CD4-positive, alpha-beta memory T cell (primary cell): Measurements from ENCODE around the gene TBX2. TPM values are rescaled to one million over a fixed set of nuclear protein-coding genes. Genes with fewer than 3 reads are reported as not detected.

Experiments used
- CTCF ChIA-PET: fragments of 350-600 bp; sonication (Branson Sonifier 250); formaldehyde crosslinking; loops from one replicate; lab custom pipeline; 2021; ENCODE audit warnings: inconsistent platforms; ENCODE audit not compliant: partially characterized antibody; lab: Charles Lee
- POLR2A ChIA-PET: fragments of 350-600 bp; sonication (Branson Sonifier 250); formaldehyde crosslinking; loops from one replicate; lab custom pipeline; 2021; ENCODE audit not compliant: partially characterized antibody; lab: Charles Lee
- DNase-seq, 5 donors: peaks; one replicate each; pipeline versions ENCODE4 v3.0.0 to v3.0.0-alpha.2; 2020 to 2022; ENCODE audit warnings: mixed read lengths in 1 of 5
- H3K27ac ChIP-seq: one replicate; pipeline ENCODE4 v1.7.0; 2013; ENCODE audit warnings: low read depth, low read length
- H3K27me3 ChIP-seq: 2 replicates; pipeline ENCODE4 v1.7.0; 2013; ENCODE audit warnings: mild to moderate bottlenecking, low read length, moderate library complexity; ENCODE audit not compliant: insufficient read depth
- H3K36me3 ChIP-seq: 2 replicates; pipeline ENCODE4 v1.7.0; 2013; ENCODE audit warnings: mild to moderate bottlenecking, low read length, moderate library complexity; ENCODE audit not compliant: insufficient read depth
- H3K4me1 ChIP-seq: 2 replicates; pipeline ENCODE4 v1.7.0; 2013; ENCODE audit warnings: mild to moderate bottlenecking, low read length, moderate library complexity; ENCODE audit not compliant: insufficient read depth
- H3K4me3 ChIP-seq, 2 donors: one replicate each; pipeline ENCODE4 v1.7.0; 2013; ENCODE audit warnings: low read length in 2 of 2, mild to moderate bottlenecking in 1 of 2
- H3K9me3 ChIP-seq, 2 donors: one replicate each; pipeline ENCODE4 v1.7.0; 2013; ENCODE audit warnings: low read length in 2 of 2, control low read depth in 1 of 2; ENCODE audit not compliant: control insufficient read depth in 1 of 2
- H3K27ac Mint-ChIP-seq, 7 donors: one replicate each; pipeline ENCODE4 v1.8.0; 2020 to 2021; ENCODE audit warnings: mixed read lengths in 7 of 7, mild to moderate bottlenecking in 6 of 7, inconsistent platforms in 3 of 7, moderate library complexity in 3 of 7
- H3K27me3 Mint-ChIP-seq, 2 donors: one replicate each; pipeline ENCODE4 v1.8.0; 2020 to 2021; ENCODE audit warnings: mixed read lengths in 2 of 2
- H3K36me3 Mint-ChIP-seq, 2 donors: one replicate each; pipeline ENCODE4 v1.8.0; 2020 to 2021; ENCODE audit warnings: mixed read lengths in 2 of 2, inconsistent platforms in 1 of 2, mild to moderate bottlenecking in 1 of 2
- H3K4me1 Mint-ChIP-seq, 4 donors: one replicate each; pipeline ENCODE4 v1.8.0; 2020 to 2021; ENCODE audit warnings: mixed read lengths in 4 of 4, mild to moderate bottlenecking in 1 of 4
- H3K4me3 Mint-ChIP-seq, 8 donors: one replicate each; pipeline ENCODE4 v1.8.0; 2020 to 2021; ENCODE audit warnings: mixed read lengths in 8 of 8, mild to moderate bottlenecking in 7 of 8, moderate library complexity in 6 of 8, inconsistent platforms in 3 of 8
- H3K9me3 Mint-ChIP-seq, 8 donors: one replicate each; pipeline ENCODE4 v1.8.0; 2020 to 2021; ENCODE audit warnings: mixed read lengths in 8 of 8, mild to moderate bottlenecking in 5 of 8, inconsistent platforms in 3 of 8, moderate library complexity in 1 of 8
- intact Hi-C: fragments of 100-400 bp; cut with micrococcal nuclease; formaldehyde crosslinking; loops from one replicate; pipeline ENCODE4 v1.15.1; 2023
- polyA plus RNA-seq, 2 donors: library from polyadenylated mRNA; unstranded; fragments of 300-500 nt; fragmentation: Illumina TruSeq; gene quantifications; one replicate each; pipeline ENCODE4 v1.2.3, GENCODE V29; 2021
- total RNA-seq, 2 experiments: library from RNA; stranded (reverse); gene quantifications; one replicate each; pipeline ENCODE4 v1.2.3, GENCODE V29; 2021

The TBX2 gene
- total and polyA plus RNA-seq, 4 experiments from 2014 or later, result not detected

- no peak overlapping the region for H3K27ac ChIP-seq
- intact Hi-C loops, result loop anchor here (5.0 kb wide), 1 partner anchor 668 kb away; no protein-coding TSS in a partner anchor
- Mint-ChIP-seq H3K4me3 (no peak overlapping the region), H3K4me1 (peaks cover 0 to 5% (median 2%) of the 10 kb centered on the region in 4 donors), H3K36me3 (peaks cover 1 to 8% of the 10 kb centered on the region in 2 donors), H3K9me3 (no peaks in the 10 kb centered on the region), H3K27ac (no peak overlapping the region), H3K27me3 (peaks cover 4 to 14% of the 10 kb centered on the region in 2 donors)
- POLR2A ChIA-PET, result no interaction called here
- H3K4me3 ChIP-seq, result no peak overlapping the region
- no peak for DNase-seq
- no peaks in the 10 kb centered on the region for H3K36me3 ChIP-seq
- CTCF ChIA-PET, result interaction anchor here (0.7 to 3.1 kb wide), 11 partner anchors 9 to 670 kb away, joined by 3 to 13 read pairs (median 4); no protein-coding TSS in a partner anchor
- no peaks in the 10 kb centered on the region for H3K9me3 ChIP-seq
- no peaks in the 10 kb centered on the region for H3K27me3 ChIP-seq
- peaks cover 3% of the 10 kb centered on the region for H3K4me1 ChIP-seq
Measured at GRCh38 chr17:61390479-61390791, 9.2 kb upstream of the TBX2 start.

- H3K9me3 Mint-ChIP-seq, result no peaks in the 10 kb centered on the region
- no peak overlapping the region for H3K4me3 Mint-ChIP-seq
- peaks cover 0 to 5% (median 2%) of the 10 kb centered on the region in 4 donors for H3K4me1 Mint-ChIP-seq
- no peak overlapping the region for H3K27ac ChIP-seq
- H3K9me3 ChIP-seq, result no peaks in the 10 kb centered on the region
- peaks cover 3% of the 10 kb centered on the region for H3K4me1 ChIP-seq
- peaks cover 8 to 18% of the 10 kb centered on the region in 2 donors for H3K27me3 Mint-ChIP-seq
- no peaks in the 10 kb centered on the region for H3K36me3 ChIP-seq
- POLR2A ChIA-PET, result interaction anchor here (0.6 kb wide), 1 partner anchor 11 kb away, joined by 3 read pairs; no protein-coding TSS in a partner anchor
- intact Hi-C loops, result loop anchor here (5.0 kb wide), 1 partner anchor 669 kb away; no protein-coding TSS in a partner anchor
- H3K4me3 ChIP-seq, result no peak overlapping the region
- H3K36me3 Mint-ChIP-seq, result peaks cover 1 to 8% of the 10 kb centered on the region in 2 donors
- no peaks in the 10 kb centered on the region for H3K27me3 ChIP-seq
- CTCF ChIA-PET, result interaction anchor here (0.7 to 3.1 kb wide), 3 partner anchors 391 to 671 kb away, joined by 3 to 12 read pairs (median 3); no protein-coding TSS in a partner anchor
- DNase-seq, result no peak
- H3K27ac Mint-ChIP-seq, result peak overlapping the region in 1 of 7 donors; percentile 55
Measured at GRCh38 chr17:61391595-61392291, 7.9 kb upstream of the TBX2 start.

GRCh38 chr17:61392679-61393078, 7.0 kb upstream of the TBX2 start:
- Histone ChIP-seq H3K27me3 (peaks cover under 1% of the 10 kb centered on the region), H3K4me1 (peaks cover 7% of the 10 kb centered on the region), H3K4me3 (no peak overlapping the region), H3K27ac (no peak overlapping the region), H3K9me3 (no peaks in the 10 kb centered on the region), H3K36me3 (no peaks in the 10 kb centered on the region)
- Mint-ChIP-seq H3K9me3 (peaks cover 0 to 1% (median 0%) of the 10 kb centered on the region in 8 donors), H3K27me3 (peaks cover 10 to 20% of the 10 kb centered on the region in 2 donors), H3K4me3 (no peak overlapping the region), H3K36me3 (peaks cover 1 to 8% of the 10 kb centered on the region in 2 donors), H3K27ac (no peak overlapping the region), H3K4me1 (peaks cover 0 to 8% (median 4%) of the 10 kb centered on the region in 4 donors)
- DNase-seq, result no peak
- intact Hi-C loops, result loop anchor here (5.0 kb wide), 1 partner anchor 670 kb away; no protein-coding TSS in a partner anchor
- POLR2A ChIA-PET, result no interaction called here
- CTCF ChIA-PET, result no interaction called here

- H3K4me3 ChIP-seq, result no peak overlapping the region
- Mint-ChIP-seq H3K27ac (no peak overlapping the region), H3K4me3 (no peak overlapping the region), H3K36me3 (peaks cover 1 to 8% of the 10 kb centered on the region in 2 donors), H3K4me1 (peaks cover 6 to 17% (median 11%) of the 10 kb centered on the region in 4 donors), H3K9me3 (peaks cover 0 to 7% (median 0%) of the 10 kb centered on the region in 8 donors), H3K27me3 (peaks cover 17 to 29% of the 10 kb centered on the region in 2 donors)
- peaks cover 8% of the 10 kb centered on the region for H3K27me3 ChIP-seq
- H3K4me1 ChIP-seq, result peaks cover 15% of the 10 kb centered on the region
- intact Hi-C loops, result loop anchor here (5.0 kb wide), 1 partner anchor 671 kb away; no protein-coding TSS in a partner anchor
- POLR2A ChIA-PET, result no interaction called here
- H3K9me3 ChIP-seq, result no peaks in the 10 kb centered on the region
- no peaks in the 10 kb centered on the region for H3K36me3 ChIP-seq
- no peak for DNase-seq
- no peak overlapping the region for H3K27ac ChIP-seq
- CTCF ChIA-PET, result interaction anchor here (1.5 kb wide), 2 partner anchors 12 to 35 kb away, joined by 3 to 4 read pairs; no protein-coding TSS in a partner anchor
Measured at GRCh38 chr17:61393550-61393903, 6.1 kb upstream of the TBX2 start.

GRCh38 chr17:61393904-61394629, 5.6 kb upstream of the TBX2 start:
- no peak overlapping the region for H3K4me3 ChIP-seq
- H3K4me1 Mint-ChIP-seq, result peaks cover 9 to 20% (median 14%) of the 10 kb centered on the region in 4 donors
- no peak for DNase-seq
- no peaks in the 10 kb centered on the region for H3K9me3 ChIP-seq
- no peak overlapping the region for H3K4me3 Mint-ChIP-seq
- peaks cover 0 to 7% (median 0%) of the 10 kb centered on the region in 8 donors for H3K9me3 Mint-ChIP-seq
- H3K27ac Mint-ChIP-seq, result no peak overlapping the region
- H3K27me3 ChIP-seq, result peaks cover 8% of the 10 kb centered on the region
- POLR2A ChIA-PET, result no interaction called here
- CTCF ChIA-PET, result interaction anchor here (1.5 kb wide), 2 partner anchors 12 to 35 kb away, joined by 3 to 4 read pairs; no protein-coding TSS in a partner anchor
- intact Hi-C loops, result loop anchor here (5.0 kb wide), 1 partner anchor 672 kb away; no protein-coding TSS in a partner anchor
- peaks cover 21% of the 10 kb centered on the region for H3K4me1 ChIP-seq
- no peak overlapping the region for H3K27ac ChIP-seq
- peaks cover 19 to 31% of the 10 kb centered on the region in 2 donors for H3K27me3 Mint-ChIP-seq
- peaks cover 1 to 8% of the 10 kb centered on the region in 2 donors for H3K36me3 Mint-ChIP-seq
- H3K36me3 ChIP-seq, result no peaks in the 10 kb centered on the region

- peak overlapping the region in 2 of 8 donors; percentile 17 to 59 for H3K4me3 Mint-ChIP-seq
Measured at GRCh38 chr17:61394630-61395408, 4.8 kb upstream of the TBX2 start.

More at GRCh38 chr17:61394630-61395408, 4.8 kb upstream of the TBX2 start:
- no peak for DNase-seq
- no peaks in the 10 kb centered on the region for H3K36me3 ChIP-seq
- H3K27me3 Mint-ChIP-seq, result peaks cover 20 to 28% of the 10 kb centered on the region in 2 donors
- no peaks in the 10 kb centered on the region for H3K9me3 ChIP-seq
- no peak overlapping the region for H3K27ac ChIP-seq
- H3K4me1 Mint-ChIP-seq, result peaks cover 9 to 19% (median 13%) of the 10 kb centered on the region in 4 donors
- intact Hi-C loops, result loop anchor here (5.0 kb wide), 1 partner anchor 673 kb away; no protein-coding TSS in a partner anchor
- H3K9me3 Mint-ChIP-seq, result peaks cover 0 to 7% (median 0%) of the 10 kb centered on the region in 8 donors
- no peak overlapping the region for H3K4me3 ChIP-seq
- H3K4me1 ChIP-seq, result peaks cover 20% of the 10 kb centered on the region
- peaks cover 8% of the 10 kb centered on the region for H3K27me3 ChIP-seq
- CTCF ChIA-PET, result interaction anchor here (1.5 kb wide), 2 partner anchors 13 to 36 kb away, joined by 3 to 4 read pairs; no protein-coding TSS in a partner anchor
- H3K36me3 Mint-ChIP-seq, result peaks cover 1 to 8% of the 10 kb centered on the region in 2 donors
- H3K27ac Mint-ChIP-seq, result no peak overlapping the region
- POLR2A ChIA-PET, result no interaction called here
